Tibial artery (tissue), 4 donors: ENCODE data around the gene TGFBRAP1.

Experiments
- DNase-seq, 2 donors: peaks; one replicate each; pipeline ENCODE4 v3.0.0-alpha.2; 2019
- H3K27ac ChIP-seq, 2 donors: fragments of 200-600 bp; sonication (generic) in 1 of 2; 1 replicate in 1 of 2; 2 replicates in 1 of 2; pipeline ENCODE4 v1.5.1; 2018 to 2019; ENCODE audit warnings: mild to moderate bottlenecking in 1 of 2
- H3K27me3 ChIP-seq, 2 donors: fragments of 200-600 bp; sonication (generic) in 1 of 2; one replicate each; pipeline versions ENCODE4 v1.5.1 to v1.6.0; 2016 to 2019
- H3K36me3 ChIP-seq, 3 donors: fragments of 200-600 bp; sonication (generic) in 2 of 3; one replicate each; pipeline ENCODE4 v1.5.1; 2016 to 2019; ENCODE audit warnings: mild to moderate bottlenecking in 2 of 3
- H3K4me1 ChIP-seq, 4 donors: fragments of 200-600 bp; sonication (generic) in 2 of 4; 1 replicate in 3 of 4; 2 replicates in 1 of 4; pipeline ENCODE4 v1.5.1; 2016 to 2019
- H3K4me3 ChIP-seq, 2 donors: fragments of 200-600 bp; sonication (generic) in 1 of 2; 1 replicate in 1 of 2; 2 replicates in 1 of 2; pipeline ENCODE4 v1.5.1; 2018 to 2019; ENCODE audit warnings: mild to moderate bottlenecking in 2 of 2
- H3K9me3 ChIP-seq, 3 donors: fragments of 200-600 bp; sonication (generic) in 1 of 3; one replicate each; pipeline ENCODE4 v1.5.1; 2016 to 2019
- intact Hi-C: fragments of 100-400 bp; cut with DNase I; formaldehyde crosslinking; loops from one replicate; pipeline ENCODE4 v1.15.0; 2023; ENCODE audit warnings: low total_unique reads
- TF ChIP-seq, protein P1 (sequence below), 2 experiments: fragments of 200-600 bp in 1 of 2; fragments of 450-650 bp in 1 of 2; IDR thresholded peaks; one replicate each; pipeline ENCODE4 v1.5.1; 2017 to 2019; ENCODE audit warnings: antibody characterized with exemption in 2 of 2, mild to moderate bottlenecking in 1 of 2, moderate library complexity in 1 of 2

Gene TGFBRAP1

GRCh38 chr2:105274046-105274445 is 55.5 kb downstream of the TGFBRAP1 start:
- Histone ChIP-seq H3K4me1 (no peaks in the 10 kb centered on the region), H3K4me3 (no peak overlapping the region), H3K36me3 (peaks cover 73 to 100% (median 74%) of the 10 kb centered on the region in 3 donors), H3K27ac (no peak overlapping the region), H3K9me3 (no peaks in the 10 kb centered on the region), H3K27me3 (no peaks in the 10 kb centered on the region)
- no peak for DNase-seq
- intact Hi-C loops = no loop called here
- TF ChIP-seq, protein P1, sequence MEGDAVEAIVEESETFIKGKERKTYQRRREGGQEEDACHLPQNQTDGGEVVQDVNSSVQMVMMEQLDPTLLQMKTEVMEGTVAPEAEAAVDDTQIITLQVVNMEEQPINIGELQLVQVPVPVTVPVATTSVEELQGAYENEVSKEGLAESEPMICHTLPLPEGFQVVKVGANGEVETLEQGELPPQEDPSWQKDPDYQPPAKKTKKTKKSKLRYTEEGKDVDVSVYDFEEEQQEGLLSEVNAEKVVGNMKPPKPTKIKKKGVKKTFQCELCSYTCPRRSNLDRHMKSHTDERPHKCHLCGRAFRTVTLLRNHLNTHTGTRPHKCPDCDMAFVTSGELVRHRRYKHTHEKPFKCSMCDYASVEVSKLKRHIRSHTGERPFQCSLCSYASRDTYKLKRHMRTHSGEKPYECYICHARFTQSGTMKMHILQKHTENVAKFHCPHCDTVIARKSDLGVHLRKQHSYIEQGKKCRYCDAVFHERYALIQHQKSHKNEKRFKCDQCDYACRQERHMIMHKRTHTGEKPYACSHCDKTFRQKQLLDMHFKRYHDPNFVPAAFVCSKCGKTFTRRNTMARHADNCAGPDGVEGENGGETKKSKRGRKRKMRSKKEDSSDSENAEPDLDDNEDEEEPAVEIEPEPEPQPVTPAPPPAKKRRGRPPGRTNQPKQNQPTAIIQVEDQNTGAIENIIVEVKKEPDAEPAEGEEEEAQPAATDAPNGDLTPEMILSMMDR (IDR thresholded peaks at IDR 0.05) = no peak

- Histone ChIP-seq H3K4me1 (no peaks in the 10 kb centered on the region), H3K27me3 (no peaks in the 10 kb centered on the region), H3K4me3 (no peak overlapping the region), H3K36me3 (peaks cover 84 to 100% (median 84%) of the 10 kb centered on the region in 3 donors), H3K9me3 (no peaks in the 10 kb centered on the region), H3K27ac (no peak overlapping the region)
- TF ChIP-seq, protein P1 (IDR thresholded peaks at IDR 0.05) = no peak
- intact Hi-C loops = no loop called here
- no peak for DNase-seq
Measured at GRCh38 chr2:105272176-105272575, 57.4 kb downstream of the TGFBRAP1 start.

GRCh38 chr2:105271393-105272045 is 58.0 kb downstream of the TGFBRAP1 start:
- Histone ChIP-seq H3K9me3 (no peaks in the 10 kb centered on the region), H3K27ac (no peak overlapping the region), H3K27me3 (no peaks in the 10 kb centered on the region), H3K36me3 (peaks cover 84 to 100% (median 91%) of the 10 kb centered on the region in 3 donors), H3K4me3 (no peak overlapping the region), H3K4me1 (no peaks in the 10 kb centered on the region)
- DNase-seq = no peak
- intact Hi-C loops = no loop called here
- TF ChIP-seq, protein P1 (IDR thresholded peaks at IDR 0.05) = no peak

DNA sequence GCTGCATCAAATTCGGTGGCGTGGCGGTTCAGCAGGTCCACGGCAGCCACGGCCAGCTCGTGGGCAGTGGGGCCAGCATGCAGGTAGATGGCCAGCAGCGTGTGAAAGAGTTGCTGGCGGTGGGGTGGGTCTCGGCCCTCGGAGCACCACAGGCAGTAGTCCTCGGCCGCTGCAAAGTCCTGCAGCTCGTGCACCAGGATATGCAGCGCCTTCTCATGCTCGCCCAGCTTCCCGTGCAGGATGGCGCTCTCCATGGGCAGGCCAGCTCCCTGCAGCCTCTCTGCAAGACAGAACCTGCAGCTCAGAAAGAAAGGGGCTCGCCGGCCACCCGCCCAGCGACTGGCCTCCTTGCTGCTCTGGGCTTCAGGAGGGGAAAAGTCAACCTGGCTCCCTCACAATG is 60.1 kb downstream of the TGFBRAP1 start:
- no peaks in the 10 kb centered on the region for H3K27me3 ChIP-seq
- H3K4me3 ChIP-seq = no peak overlapping the region
- H3K9me3 ChIP-seq = no peaks in the 10 kb centered on the region
- intact Hi-C loops = no loop called here
- H3K4me1 ChIP-seq = no peaks in the 10 kb centered on the region
- peaks cover 66 to 93% (median 91%) of the 10 kb centered on the region in 3 donors for H3K36me3 ChIP-seq
- TF ChIP-seq, protein P1 (IDR thresholded peaks at IDR 0.05) = no peak
- DNase-seq = no peak
- H3K27ac ChIP-seq = no peak overlapping the region

DNA sequence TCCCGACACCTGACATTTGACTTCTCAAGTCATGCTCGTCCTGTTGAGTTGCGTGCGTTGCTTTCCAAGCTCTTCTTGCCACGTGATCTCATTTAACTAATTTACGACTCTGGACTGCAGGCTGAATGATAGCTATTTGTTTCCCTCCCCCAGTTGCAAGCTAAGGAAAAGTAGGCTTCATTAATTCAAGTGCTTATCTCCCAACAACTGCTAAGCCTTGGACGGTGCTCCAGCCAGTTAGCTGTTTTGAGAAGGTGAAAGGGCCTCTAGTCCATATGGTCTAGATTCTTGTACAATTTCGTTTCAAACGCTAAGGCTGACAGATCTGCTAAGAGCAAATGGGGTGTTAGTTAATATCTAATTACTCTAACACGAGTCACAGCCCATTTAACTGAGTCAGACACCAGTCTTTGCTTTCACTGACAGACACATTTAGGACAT is 66.9 kb downstream of the TGFBRAP1 start:
- Histone ChIP-seq H3K9me3 (no peaks in the 10 kb centered on the region), H3K27me3 (no peaks in the 10 kb centered on the region), H3K4me1 (no peaks in the 10 kb centered on the region), H3K4me3 (no peak overlapping the region), H3K36me3 (peaks cover 25 to 39% (median 26%) of the 10 kb centered on the region in 3 donors), H3K27ac (no peak overlapping the region)
- intact Hi-C loops = no loop called here
- DNase-seq = no peak
- TF ChIP-seq, protein P1 (IDR thresholded peaks at IDR 0.05) = no peak
